Measurements from ENCODE around the gene DTNBP1.

Gene DTNBP1

GRCh38 chr6:15500078-15500740 is 162.6 kb downstream of the DTNBP1 start:
- FAIRE-seq = no peak

GRCh38 chr6:15499591-15499990 is 163.2 kb downstream of the DTNBP1 start:
- no peak for FAIRE-seq

GRCh38 chr6:15499125-15499524 is 163.7 kb downstream of the DTNBP1 start:
- FAIRE-seq = no peak

GRCh38 chr6:15498640-15499039 is 164.2 kb downstream of the DTNBP1 start:
- FAIRE-seq = no peak

- no peak for FAIRE-seq
Measured at GRCh38 chr6:15496345-15497131, 166.3 kb downstream of the DTNBP1 start.

- no peak for FAIRE-seq
Measured at GRCh38 chr6:15495375-15495901, 167.4 kb downstream of the DTNBP1 start.

- no peak for FAIRE-seq
Measured at GRCh38 chr6:15493437-15494168, 169.2 kb downstream of the DTNBP1 start.

- FAIRE-seq = no peak
Measured at GRCh38 chr6:15491986-15492269, 170.9 kb downstream of the DTNBP1 start.

GRCh38 chr6:15491255-15491985 is 171.4 kb downstream of the DTNBP1 start:
- peak; percentile 91 for FAIRE-seq

GRCh38 chr6:15490242-15491100 is 172.4 kb downstream of the DTNBP1 start:
- no peak for FAIRE-seq

- FAIRE-seq = no peak
Measured at GRCh38 chr6:15489261-15489962, 173.4 kb downstream of the DTNBP1 start.

GRCh38 chr6:15487262-15487661 is 175.6 kb downstream of the DTNBP1 start:
- no peak for FAIRE-seq

- FAIRE-seq = no peak
Measured at GRCh38 chr6:15485936-15486335, 176.9 kb downstream of the DTNBP1 start.

- FAIRE-seq = no peak
Measured at GRCh38 chr6:15484821-15485220, 178.0 kb downstream of the DTNBP1 start.

- FAIRE-seq = no peak
Measured at GRCh38 chr6:15484140-15484539, 178.7 kb downstream of the DTNBP1 start.

GRCh38 chr6:15483060-15483459 is 179.8 kb downstream of the DTNBP1 start:
- peak; percentile 33 for FAIRE-seq

GRCh38 chr6:15481390-15482291 is 181.2 kb downstream of the DTNBP1 start:
- no peak for FAIRE-seq

GRCh38 chr6:15480525-15480924 is 182.3 kb downstream of the DTNBP1 start:
- FAIRE-seq = no peak

GRCh38 chr6:15479761-15480160 is 183.1 kb downstream of the DTNBP1 start:
- FAIRE-seq = no peak

GRCh38 chr6:15477746-15478145 is 185.1 kb downstream of the DTNBP1 start:
- FAIRE-seq = no peak

Data from islet of Langerhans (tissue), 1 donor.